Fibroblast of skin of left quadriceps (primary cell): ENCODE results near the gene FOXL2.
"Not testable (repeated sequence)": the region's sequence is repeated elsewhere in the genome, so short reads cannot be mapped to it uniquely, and the experiment has no call there.

ENCODE experiments used
- DNase-seq, 2 experiments: peaks; one replicate each; pipeline ENCODE4 v3.0.0-alpha.2; 2013; ENCODE audit warnings: low read depth in 2 of 2

Gene FOXL2

GRCh38 chr3:138933068-138933668 lies 13.8 kb downstream of the FOXL2 start:
- no peak for DNase-seq

DNA sequence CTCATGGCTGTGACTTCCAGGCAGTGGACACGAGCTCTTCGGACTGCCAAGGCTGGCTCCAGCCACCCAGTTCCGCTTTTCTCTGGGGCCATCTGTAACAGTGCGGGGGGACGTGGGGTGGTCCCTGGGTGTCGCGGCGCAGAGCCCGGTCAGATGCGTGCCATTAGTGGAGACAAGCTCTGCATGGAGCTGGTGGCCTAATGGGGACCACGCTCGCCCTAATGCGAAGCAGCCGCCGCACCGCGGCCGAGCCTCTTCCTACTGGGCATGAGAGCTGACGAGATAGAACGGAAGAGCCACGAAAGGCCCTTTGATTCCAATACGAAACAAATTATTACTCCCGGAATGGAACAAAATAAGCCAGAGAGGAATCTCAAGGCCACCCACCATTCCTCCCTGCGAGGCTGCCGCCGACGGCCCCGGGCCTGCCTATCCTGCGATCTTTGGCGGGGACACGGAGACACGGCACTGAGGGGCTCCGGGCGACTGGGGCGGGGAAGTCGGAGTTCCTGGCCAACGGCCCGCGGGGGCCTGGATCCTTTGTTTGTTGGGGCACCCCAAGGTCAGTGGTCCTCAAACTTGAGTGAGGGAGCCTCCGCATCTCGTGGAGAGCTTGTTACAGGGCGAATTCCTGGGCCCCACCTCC lies 18.1 kb downstream of the FOXL2 start:
- DNase-seq = no peak

GRCh38 chr3:138923531-138923994 lies 23.4 kb downstream of the FOXL2 start:
- DNase-seq = peak; percentile 53 to 58

DNA sequence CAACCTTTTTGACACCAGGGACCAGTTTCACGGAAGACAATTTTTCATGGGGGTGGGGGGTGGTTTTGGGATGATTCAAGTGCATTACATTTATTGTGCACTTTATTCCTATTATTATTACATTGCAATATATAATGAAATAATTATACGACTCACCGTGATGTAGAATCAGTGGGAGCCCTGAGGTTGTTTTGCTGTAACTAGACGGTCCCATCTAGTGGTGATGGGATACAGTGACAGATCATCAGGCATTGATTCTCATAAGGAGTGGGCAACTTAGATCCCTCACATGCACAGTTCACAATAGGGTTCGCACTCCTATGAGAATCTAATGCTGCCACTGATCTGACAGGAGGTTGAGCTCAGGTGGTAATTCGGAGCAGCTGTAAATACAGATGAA lies 24.5 kb downstream of the FOXL2 start:
- not testable (repeated sequence) for DNase-seq

- DNase-seq = peak; percentile 73 to 74
These were observed 25.3 kb downstream of the FOXL2 start for GRCh38 chr3:138921316-138922292.

DNA sequence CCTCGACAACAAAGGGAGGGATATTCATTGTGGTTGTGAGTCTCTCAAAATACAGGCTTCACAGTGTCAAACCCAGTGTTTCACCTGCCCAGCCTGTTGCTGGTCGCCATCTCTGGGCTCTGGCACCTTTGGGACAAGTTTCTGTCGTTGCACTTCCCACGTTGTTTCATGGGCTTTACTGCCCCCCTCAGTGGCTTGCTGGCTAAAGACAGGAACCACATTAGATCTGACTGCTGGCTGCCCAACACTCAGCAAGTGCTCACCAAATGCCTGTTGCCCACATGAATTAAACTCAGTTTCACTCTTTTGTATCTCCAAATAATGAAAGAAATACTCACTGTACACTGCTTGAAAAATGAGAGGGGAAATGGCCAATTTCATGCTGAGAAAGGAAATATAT lies 27.6 kb downstream of the FOXL2 start:
- DNase-seq = no peak

- no peak for DNase-seq
These were observed 30.1 kb downstream of the FOXL2 start for GRCh38 chr3:138916824-138917223.

DNA sequence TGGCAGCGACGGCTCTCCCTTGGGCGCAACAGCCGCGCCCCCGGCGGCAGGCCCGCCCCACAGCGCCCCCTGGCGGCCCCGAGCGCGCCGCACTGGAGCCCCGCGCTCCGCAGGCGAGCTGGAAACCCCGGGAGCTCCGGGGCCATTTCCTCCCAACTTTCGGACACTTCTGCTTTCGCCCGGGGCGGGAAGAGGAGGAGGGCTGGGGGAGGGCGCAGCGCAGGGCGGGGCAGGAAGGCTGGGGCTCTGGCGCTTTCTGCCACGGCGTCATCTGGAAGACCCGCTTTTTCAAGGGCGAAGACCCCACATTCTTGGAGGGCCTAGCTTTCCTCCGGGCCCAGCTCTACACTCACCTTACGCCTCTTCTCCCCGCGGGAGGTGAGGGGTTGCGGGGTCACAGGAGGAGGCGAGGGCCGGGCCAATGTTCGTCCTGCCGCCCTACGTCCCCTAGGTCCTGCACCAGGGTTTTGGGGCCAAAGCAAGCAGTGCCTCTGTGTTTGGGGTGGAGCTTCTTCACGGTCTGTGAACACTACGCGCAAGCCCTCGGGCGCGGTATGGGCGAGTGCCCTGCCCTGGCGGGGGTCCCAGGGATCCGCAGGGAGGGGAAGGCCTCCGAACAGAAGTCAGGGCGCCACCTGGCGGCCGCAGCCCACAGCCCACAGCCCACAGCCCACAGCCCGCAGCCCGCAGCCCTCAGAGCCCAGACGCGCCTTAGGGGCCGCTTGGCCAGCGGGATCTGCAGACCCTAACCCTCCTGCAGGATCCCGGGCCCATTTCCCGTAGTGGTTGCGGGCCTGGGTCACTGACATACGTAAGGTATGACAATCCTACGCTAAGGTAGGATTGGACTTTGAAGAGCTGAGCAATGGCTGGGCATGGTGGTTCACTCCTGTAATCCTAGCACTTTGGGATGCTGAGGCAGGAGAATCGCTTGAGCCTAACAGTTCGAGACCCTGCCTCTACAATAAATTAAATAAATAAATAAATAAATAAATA lies 31.1 kb downstream of the FOXL2 start:
- DNase-seq = peak; percentile 68 to 71

- DNase-seq = no peak
These were observed 32.0 kb downstream of the FOXL2 start for GRCh38 chr3:138914870-138915502.

DNA sequence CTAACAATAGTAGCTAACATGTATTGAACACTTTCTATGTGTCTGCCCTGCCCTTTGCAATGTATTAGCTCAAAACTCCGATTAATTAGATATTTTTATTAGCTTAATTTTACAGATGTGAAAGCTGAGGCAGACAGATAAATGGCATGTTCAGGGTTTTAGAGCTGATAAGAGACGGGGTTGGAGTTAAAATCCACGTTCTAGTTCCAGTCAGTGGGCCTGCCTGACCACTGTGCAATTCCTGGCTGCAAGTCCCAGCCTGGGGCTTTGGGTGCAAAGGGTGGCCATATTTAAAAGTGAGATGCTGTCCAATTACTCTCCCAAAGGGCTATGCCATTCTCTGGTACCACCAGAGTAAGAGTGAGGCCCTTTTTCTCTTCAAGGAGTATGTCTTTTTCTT lies 33.2 kb downstream of the FOXL2 start:
- DNase-seq = no peak

DNA sequence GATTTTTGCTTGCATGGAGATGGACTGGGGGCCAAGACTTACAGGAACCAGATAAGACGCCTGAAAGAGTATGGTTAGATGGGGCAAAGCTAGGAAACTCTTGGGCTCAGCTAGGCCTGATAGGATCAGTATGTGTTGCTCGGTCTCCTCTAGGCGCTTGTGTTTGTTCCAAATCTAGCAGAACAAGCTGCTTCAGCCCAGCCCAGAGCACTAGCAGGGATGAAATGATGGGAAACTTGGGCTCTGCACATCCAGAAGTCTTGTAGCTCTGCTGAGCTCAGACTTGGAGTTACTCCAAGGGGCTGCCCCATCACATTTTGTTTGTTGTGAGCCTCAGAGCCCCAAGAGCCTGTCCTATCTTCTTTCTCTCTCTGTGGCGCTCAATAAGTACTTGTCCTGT lies 34.7 kb downstream of the FOXL2 start:
- DNase-seq = no peak

GRCh38 chr3:138911621-138912020 lies 35.3 kb downstream of the FOXL2 start:
- no peak for DNase-seq

GRCh38 chr3:138909904-138910303 lies 37.0 kb downstream of the FOXL2 start:
- no peak for DNase-seq

GRCh38 chr3:138908846-138909245 lies 38.1 kb downstream of the FOXL2 start:
- no peak for DNase-seq

DNA sequence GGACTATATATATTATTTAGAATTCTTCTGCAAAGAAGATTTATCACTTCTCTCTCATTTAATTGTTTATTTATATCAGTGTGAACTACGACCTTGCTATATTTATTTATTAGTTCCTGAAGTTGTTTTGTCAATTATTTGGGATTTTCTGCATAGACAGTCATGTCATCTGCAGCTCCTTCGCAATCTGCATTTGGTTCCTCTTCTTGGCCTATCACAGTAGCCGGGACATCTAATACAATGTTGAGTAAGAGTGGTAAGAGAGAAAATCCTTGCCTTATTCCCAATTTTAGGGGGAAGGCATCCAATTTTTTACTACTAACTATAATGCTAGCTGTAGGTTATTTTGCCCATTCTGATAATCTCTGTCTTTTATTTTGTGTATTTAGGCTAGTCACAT lies 39.4 kb downstream of the FOXL2 start:
- no peak for DNase-seq

DNA sequence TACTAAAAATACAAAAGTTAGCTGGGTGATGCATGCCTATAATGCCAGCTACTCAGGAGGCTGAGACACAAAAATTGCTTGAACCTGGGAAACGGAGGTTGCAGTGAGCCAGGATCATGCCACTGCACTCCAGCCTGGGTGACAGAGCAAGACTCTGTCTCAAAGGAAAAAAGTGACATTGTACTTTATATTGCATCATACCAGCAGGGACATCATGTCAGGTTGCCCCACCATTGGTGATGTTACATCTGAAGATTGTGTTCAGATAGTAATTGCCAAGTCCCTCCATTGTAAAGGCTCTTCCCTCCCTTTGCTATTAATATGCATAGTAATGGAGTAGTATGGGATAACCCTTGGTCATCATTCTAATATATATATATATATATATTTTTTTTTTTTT lies 44.8 kb downstream of the FOXL2 start:
- no peak for DNase-seq

- no peak for DNase-seq
These were observed 45.4 kb downstream of the FOXL2 start for GRCh38 chr3:138901567-138901966.

GRCh38 chr3:138899351-138899991 lies 47.5 kb downstream of the FOXL2 start:
- DNase-seq = no peak

GRCh38 chr3:138898708-138899107 lies 48.2 kb downstream of the FOXL2 start:
- no peak for DNase-seq

GRCh38 chr3:138898301-138898700 lies 48.6 kb downstream of the FOXL2 start:
- DNase-seq = peak; percentile 48 to 49
